ENCODE data around the gene EYA3.

Gene EYA3

DNA sequence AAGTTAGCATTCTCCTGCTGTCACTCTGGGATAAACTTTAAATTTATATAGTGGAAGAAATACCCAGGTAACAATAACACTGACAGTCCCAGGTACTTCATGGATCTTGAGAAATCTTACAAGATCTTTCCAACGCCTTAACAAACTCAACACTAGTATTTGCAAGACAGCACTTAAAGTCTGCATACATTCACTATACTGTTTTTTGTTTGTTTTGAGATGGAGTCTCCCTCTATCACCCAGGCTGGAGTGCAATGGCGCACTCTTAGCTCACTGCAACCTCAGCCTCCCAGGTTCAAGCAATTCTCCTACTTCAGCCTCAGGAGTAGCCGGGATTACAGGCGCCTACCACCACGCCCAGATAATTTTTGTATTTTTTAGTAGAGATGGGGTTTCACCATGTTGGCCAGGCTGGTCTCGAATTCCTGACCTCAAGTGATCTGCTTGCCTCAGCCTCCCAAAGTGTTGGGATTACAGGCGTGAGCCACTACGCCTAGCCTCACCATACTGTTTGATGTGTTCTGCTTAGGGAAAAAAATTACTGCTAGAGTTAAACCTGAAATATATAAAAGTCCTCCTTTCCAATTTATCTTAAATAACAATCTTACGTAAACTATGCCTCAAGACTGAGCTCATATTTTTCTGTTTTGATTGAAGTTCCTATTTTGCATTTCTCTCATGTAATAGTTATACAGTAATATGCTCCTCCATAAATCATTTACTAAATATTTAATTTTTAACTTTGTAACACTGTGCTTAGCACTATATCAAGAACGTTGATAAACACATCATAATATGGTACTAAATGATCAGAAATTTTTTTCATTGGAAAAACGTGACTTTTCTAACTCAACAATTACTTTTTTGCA is 17.5 kb downstream of the EYA3 start:
- no peak for DNase-seq

DNA sequence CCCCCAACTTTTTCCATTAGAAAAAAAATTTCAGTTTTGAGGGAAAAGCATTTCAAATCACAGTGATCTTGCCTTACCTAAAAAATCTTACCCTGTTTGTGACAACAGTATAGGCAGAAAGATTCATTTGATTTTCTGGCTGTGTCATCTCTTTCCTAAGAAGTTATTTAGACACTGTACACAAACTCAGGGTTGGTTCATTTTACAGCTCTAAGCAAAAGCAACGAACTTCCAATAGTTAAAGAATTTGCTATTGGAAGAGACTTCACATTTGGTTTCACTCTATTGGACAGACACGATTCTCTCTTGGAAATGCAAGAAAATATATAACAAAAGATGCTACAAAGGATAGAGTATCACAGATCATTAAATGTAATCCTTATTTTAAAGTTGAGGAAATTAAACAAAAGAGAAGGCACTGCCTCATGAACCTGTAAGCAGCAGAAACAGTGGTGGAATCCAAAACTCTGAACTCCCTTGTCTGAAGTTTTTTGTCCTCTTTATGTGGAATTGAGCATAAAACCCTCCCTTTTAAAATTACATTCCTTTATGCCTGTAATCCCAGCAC is 20.8 kb downstream of the EYA3 start:
- no peak for DNase-seq

DNA sequence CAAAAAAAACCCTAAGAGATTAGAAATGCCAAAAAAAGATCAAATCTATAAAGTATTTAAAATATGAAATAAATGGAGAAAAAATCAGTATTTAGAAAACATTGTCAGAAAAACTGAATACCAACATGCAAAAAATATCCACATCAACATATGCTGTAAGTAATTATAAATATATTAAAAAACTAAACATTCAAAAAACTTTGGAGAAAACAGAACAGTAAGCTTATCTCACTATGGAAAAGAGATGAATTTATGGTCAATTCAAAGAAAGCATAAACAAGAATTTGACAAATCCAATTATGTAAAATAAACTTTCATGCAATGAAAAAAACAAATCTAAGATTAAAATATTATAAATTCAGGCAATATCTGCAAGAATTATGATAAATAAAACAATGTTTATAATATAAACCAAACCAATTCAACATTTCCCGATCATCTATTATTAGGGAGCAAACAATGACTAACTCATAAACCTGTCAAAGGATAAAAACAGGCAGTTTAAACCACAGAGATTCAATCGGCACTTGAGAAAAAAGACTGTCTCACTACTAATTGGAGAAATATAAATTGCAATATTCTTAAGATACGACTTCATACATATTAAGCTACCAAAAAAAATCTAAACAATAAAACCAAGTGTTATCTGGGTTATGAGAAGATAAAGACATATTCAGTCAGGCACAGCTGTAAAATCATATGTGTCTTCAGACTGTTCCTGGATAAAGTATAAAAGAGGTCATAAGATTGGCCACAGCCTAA is 21.8 kb downstream of the EYA3 start:
- DNase-seq = peak; percentile 30

DNA sequence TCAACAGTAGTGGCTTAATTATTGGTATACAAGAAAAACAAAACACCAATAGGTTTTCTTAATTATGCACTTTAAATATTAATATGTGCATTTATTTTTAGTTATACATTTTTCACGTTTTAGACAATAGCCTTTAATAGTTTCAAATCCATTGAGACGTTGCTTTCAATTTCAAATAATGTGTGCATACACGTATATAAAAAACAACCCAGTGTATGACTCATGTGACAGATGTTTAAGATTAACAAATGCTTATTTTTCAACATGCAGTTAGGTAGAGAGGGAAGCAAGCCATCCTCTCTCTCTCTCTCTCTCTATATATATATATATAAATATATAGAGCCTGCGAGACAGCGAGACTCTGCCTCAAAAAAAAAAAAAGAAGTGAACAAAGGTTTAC is 24.3 kb downstream of the EYA3 start:
- peak; percentile 67 for DNase-seq

DNA sequence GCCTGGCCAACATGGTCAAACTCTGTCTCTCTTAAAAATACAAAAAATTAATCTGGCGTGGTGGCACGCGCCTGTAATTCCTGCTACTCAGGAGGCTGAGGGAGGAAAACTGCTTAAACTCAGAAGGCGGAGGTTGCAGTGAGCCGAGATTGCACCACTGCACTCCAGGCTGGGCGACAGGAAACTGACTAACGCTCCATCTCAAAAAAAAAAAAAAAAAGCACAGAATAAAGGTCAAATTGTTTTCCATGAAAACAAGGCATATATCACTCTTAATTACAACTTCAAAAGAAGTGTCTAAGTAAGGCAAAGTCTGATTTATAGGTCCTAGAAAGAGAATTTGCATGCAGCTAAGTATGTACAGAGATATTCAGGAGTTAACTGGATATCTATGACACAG is 25.6 kb downstream of the EYA3 start:
- no peak for DNase-seq

DNA sequence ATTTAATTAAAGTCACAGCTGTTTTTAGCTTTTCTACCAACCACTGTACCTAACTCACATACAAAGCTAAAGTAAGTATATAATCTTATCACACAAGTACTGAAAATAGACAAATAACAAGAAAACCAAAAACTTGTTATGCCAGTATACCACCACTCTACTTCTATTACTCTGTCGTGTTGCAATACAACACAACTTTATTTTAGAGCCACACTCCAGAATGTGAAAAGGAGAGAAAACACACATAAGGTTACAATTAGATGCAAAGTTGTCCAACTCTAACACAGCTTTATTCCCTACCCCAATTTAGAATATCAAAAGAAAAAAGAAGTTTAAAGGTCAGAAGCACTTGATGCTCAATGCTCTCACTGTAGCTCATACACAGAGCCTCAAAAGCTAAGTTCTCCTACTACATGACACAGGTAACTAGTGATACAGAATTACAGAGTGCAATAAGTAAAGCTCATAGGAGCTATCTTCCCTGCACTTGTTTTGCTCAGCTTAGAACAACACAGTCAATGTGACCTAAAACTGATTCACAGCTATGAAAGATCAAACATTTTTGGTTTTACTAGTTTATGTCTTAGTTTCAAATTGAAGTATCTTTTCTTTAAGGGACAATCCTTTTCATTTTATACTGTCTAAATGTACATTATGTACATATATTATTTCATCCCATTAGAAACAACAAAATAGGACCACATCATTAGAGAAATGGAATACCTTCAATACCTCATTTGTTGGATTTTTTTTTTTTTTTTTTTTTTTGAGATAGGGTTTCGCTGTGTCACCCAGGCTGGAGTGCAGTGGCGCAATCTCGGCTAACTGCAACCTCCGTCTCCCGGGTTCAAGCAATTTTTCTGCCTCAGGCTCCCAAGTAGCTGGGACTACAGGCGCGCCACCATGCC is 29.2 kb downstream of the EYA3 start:
- no peak for DNase-seq

DNA sequence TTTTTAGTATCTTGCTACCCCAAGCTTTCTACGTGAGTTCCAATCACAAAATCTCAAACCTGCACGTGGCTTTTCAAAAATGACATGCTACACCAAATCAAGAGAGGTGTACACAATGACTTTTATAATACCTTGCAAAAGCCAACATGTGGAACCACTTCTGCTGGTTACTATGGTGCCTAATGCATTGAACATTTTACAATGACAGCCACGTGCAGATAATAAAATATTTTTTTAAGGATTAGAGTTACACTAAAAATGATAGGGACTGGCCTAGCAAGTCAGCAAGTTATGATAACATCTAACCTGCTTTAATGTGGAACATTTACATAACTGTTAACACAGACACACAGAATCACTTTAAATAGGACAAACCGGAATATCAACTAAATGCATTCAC is 30.2 kb downstream of the EYA3 start:
- no peak for DNase-seq

DNA sequence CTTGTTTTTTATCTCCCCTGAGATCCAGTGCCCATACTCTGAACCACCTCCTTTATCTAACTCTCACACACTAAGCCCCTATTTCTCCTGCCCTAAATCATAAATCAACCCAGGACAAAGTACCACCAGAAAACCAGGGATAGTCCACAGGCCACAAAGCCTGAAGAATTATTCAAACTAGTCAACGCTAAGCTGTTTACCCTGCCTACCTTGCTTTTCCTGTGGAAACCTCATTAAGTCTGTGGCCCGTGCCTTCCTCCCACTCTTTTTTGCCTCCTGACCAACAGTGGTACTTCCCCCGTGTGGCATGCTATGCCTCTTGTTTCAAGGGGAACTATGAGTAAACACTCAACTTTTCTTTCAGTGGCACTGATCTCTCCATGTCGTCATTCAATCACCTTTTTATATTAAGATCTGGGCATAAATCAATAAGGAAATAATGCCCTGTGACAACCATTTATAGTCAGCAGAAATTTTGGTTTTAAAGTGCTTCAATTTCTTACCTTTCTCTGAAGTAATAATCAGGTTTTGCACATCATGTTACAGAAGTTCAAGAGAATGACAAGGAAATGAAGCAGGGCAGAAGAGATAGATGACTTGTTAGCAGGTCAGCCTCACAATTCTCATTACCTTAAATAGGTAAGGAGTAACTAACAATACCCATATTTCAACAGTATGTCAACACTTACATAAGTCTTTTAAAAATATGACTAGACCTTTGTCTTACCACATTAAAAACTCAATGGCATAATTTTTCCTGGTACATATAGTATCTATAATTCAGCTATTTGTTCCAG is 32.1 kb downstream of the EYA3 start:
- DNase-seq = peak; percentile 67

DNA sequence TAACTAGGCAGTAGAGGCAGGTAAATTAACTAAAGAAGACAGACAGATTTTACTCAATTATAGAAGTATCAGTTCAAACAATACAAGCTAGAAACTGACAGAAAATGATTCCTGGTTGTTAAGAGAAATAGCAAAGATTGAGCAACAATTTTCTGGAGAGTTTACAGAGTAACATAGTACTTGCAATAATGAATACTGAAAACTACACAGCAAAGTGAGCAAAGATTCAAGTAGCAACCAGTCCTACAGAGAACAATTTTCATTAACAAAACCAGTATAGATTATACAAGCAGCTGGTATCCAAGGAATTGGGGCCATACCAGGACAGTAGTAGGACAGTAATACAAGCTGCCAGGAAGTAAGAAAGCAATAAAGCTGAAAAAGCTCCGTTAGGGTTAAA is 37.6 kb downstream of the EYA3 start:
- no peak for DNase-seq

DNA sequence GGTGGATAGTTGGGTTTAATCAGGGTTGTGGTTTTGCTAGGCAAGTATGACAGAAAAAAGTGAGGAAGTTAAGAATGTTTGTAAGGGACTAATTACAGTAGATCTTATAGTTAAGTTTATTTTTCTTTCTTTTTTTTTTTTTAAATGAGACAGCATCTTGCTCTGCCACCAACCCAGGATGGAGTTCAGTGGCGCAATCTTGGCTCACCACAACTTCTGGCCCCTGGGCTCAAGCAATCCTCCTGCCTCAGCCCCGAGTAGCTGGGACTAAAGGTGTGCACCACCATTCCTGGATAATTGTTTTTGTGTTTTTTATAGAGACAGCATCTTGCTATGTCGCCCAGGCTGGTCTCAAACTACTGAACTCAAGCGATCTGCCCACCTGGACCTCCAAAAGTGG is 41.7 kb downstream of the EYA3 start:
- DNase-seq = peak; percentile 17

DNA sequence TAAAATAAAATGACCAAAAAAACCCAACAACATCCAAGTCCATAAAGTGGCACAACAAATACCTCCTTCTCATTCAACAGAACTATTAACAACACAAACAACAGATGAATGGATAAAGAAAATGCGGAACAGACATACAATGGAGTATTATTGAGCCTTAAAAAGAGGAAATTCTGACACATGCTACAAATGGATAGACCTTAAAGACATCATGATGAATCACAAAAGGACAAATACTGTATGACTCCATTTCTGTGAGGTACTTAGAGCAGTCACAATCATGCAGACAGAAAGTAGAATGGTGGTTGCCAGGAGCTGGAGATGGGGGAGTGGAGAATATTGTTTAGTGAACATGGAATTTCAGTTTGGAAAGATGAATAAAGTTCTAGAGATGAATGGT is 42.6 kb downstream of the EYA3 start:
- no peak for DNase-seq

DNA sequence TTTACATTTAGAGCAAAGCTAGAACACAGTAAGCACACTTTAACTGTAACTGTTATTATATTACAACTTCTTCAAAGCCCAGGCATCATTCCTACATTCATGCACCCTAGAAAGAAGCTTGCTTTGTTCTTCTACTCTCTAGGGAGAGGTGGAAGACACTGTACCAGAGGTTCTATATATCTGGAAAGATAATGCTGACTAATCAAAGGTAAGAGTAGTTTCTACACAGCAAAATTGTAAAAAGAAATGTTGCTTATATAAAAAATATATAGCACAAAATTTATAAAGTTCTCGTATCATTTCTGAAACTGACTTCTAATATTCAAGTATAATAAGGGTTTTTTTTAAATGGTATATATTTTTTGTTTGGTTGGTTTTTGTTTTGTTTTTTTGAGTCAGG is 44.0 kb downstream of the EYA3 start:
- DNase-seq = no peak

DNA sequence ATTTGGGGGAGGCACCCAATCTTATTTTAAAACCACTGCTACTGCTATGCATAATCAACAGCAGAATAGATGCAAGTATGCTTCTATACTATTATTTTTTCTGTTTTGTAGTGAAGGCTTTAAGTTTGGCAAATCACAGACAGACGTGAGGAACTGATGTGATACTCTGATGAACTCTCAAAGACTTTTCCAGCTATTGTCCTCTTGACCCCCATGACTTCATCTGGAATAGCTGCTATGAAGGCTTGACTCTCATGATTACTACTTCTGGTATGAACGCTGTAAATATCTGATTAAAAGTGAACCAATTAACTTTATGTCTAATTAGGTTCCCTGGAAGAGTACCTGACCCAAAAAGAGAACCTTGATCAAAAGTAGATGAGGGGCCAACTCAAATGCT is 49.1 kb downstream of the EYA3 start:
- DNase-seq = no peak

DNA sequence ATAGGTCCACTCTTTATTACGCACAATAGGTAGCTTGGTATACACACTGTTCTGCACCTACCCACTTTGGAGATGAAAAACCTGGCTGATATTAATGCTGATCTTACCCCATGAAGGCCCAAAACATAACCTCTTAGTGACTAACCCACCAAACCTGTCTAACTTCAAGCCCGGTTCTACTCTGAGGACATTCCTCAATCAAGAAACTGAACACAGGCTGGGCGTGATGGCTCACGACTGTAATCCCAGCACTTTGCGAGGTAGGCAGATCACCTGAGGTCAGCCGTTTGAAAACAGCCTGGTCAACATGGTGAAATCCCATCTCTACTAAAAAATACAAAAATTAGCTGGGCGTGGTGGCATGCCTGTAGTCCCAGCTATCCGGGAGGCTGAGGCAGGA is 50.5 kb downstream of the EYA3 start:
- DNase-seq = no peak

DNA sequence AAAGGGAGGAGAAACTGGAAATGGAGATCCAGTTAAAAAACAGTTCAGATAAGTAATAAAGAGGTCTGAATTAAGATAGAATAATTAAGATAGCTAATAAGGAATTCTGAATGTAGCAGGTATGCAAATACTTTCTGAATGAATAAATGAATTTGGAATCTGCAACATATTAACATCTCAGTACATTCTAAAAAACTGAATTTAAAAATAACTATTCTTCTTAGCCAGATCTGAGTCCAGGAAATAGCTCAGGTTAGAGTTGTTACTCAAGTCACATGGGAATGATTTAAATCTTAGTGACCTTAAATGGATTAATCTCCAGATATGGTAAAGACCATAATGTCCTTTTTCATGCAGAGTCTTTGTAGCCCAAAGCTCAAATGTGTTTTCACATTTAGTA is 51.2 kb downstream of the EYA3 start:
- DNase-seq = no peak

DNA sequence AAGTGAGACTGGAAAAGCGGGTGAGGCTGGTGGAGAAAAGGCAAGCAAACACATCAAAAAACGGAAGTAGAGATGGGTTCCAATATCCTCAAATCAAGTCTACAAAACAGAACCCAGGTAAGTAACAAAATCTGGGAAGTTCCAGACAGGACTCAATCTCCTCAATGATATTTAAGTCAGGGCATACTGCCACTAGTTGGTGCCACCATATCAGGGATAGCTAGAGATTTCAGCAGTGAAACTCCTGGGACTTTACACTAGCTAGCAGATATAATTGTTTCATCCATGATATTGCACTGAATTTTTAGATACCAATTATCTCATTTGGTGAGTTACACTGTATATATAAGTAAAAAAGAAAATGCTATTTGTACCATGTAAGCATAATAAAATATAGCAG is 52.0 kb downstream of the EYA3 start:
- DNase-seq = peak; percentile 15

DNA sequence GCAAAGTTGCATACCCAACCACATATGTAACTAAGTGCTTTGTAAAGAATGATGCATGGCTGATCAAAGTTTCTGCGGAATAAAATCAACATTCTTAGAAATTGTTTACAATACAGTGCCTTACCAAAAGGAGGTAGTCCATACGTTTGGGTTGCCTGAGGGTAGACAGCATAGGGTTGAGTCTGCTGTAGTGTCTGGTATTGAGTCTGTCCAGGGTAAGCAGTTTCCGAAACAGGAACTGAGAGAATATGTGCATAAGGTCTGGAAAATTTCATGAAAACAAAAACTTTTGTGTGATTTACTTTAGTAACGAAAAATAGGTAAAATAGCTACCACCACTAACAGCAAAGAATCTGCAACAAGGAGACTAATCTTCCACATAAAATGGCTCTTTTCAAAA is 53.0 kb downstream of the EYA3 start:
- DNase-seq = no peak

DNA sequence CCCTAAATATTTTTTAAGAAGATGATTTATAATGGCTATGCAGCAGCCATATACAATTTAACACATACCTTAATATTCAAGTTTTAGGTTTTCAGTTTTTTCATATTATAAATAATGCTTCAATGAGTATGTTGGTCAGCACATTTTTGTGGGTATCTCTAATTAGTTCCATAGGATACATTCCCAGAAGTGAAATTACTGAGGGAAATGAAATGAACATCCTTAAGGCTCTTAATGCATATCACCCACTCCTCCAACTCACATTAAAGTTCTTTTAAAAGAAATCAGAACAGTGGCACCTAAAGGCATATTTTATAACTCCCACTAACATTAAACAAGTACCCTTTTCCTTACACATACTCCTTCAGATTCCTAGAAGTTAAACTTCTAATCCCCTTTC is 56.1 kb downstream of the EYA3 start:
- DNase-seq = no peak

DNA sequence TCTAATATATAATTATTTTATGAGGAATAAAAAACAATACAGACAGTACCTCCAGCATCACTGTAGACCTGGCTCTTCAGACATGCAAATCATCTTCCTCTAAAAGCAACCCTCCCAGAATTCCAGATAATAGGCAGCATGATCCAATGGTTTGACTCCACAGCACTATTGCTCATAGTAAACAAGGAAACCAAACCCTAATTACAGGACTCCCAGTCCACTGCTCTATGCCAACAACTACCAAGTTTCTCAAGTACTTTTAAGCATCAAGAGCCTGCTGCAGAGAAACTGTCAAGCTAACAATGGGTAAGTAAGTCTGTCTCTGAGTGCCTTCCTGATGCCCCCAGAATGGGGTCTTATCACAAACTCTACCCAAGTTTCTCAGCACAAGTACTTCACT is 57.2 kb downstream of the EYA3 start:
- no peak for DNase-seq

DNA sequence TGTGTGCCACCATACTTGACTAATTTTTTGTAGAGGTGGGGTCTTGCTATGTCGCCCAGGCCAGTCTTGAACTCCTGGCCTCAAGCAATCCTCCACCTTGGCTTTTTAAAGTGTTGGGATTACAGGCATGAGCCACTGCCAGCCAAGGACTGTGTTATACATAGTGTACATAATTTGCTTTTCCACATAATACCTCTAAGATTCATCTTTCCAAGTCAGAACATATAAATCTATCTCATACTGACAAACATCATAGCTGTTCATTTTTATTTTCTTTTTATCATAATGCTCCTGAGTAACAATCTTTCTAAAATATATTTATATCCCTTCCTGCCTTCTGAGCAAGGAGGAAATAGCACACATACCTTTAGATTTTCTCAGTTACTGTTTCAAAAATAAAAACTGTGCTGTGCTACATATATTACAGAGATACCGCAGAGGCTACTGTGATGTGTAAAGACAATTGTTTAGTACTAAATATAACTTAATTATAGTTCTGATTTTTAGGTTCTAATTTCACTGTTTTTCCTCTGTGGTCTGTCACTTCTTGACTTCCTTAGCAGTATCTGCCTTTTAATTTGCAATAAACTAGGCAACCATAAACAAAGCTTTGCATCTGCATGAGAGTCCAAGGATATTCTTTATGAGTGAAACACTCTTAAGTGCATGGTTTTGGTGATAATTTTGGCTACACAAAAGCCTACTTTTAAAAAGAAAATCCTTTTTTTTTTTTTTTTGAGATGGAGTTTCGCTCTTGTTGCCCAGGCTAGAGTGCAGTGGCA is 59.3 kb downstream of the EYA3 start:
- DNase-seq = no peak

DNA sequence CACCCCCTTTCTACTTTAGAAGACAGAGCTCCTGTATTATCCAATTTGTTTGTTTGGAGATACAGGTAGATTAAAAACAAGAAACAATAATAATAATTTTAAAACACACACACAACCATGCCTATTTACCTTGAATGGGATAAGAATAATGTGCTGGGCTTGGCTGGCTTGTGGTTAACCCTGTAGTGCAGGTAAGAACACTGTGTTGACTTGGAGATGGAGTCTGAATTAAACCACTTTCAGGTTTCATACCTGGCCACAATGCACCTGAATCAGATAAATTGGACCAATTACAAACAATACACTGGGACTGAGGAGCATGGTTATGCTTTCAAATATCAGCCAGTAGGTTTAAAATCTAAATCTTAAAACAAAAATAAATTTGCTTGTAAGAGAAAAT is 60.8 kb downstream of the EYA3 start:
- no peak for DNase-seq

Data from hematopoietic multipotent progenitor cell treated with erythropoietin and hydrocortisone succinate and interleukin-3 and kit ligand, for 6 days (in vitro differentiated cells).